Measurements from ENCODE around the gene UIMC1. TPM values are rescaled to one million over a fixed set of nuclear protein-coding genes. Genes with fewer than 3 reads are reported as not detected.

Gene UIMC1
- total RNA-seq, 4 donors from 2014 or later = 12.3 to 93.2 (median 50.0) TPM

DNA sequence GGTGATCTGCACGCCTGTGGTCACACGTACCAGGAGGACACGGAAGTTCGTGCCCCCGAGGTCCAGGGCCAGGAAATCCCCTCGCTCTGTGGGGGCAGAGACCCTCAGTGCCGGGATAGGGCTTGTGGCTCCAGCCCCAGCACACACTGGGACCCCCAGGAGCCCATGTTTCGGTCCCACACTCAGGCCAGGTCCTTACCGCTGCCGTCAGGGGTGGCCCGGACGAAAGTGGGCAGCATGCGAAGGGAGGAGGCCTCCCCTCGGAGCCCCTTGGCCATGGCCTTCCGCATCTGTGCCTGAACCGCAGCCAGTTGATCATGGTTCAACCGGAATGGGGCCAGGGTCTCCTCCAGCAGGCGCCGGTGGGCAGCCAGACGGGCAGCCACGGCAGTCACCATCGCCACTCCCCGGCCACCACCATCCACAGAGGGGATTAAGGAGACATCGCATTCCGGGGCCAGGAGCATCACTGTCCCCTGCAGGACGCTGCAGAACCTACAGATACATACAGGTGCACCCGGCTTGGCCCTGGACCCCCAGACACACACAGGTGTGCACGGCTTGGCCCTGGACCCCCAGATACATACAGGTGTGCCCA, 119.2 kb downstream of the UIMC1 start:
- H3K27me3 ChIP-seq = no peaks in the 10 kb centered on the region
- intact Hi-C loops (cut with DNase I; ENCODE audit: low total_unique reads) = no loop called here
- DNase-seq = no peak

DNA sequence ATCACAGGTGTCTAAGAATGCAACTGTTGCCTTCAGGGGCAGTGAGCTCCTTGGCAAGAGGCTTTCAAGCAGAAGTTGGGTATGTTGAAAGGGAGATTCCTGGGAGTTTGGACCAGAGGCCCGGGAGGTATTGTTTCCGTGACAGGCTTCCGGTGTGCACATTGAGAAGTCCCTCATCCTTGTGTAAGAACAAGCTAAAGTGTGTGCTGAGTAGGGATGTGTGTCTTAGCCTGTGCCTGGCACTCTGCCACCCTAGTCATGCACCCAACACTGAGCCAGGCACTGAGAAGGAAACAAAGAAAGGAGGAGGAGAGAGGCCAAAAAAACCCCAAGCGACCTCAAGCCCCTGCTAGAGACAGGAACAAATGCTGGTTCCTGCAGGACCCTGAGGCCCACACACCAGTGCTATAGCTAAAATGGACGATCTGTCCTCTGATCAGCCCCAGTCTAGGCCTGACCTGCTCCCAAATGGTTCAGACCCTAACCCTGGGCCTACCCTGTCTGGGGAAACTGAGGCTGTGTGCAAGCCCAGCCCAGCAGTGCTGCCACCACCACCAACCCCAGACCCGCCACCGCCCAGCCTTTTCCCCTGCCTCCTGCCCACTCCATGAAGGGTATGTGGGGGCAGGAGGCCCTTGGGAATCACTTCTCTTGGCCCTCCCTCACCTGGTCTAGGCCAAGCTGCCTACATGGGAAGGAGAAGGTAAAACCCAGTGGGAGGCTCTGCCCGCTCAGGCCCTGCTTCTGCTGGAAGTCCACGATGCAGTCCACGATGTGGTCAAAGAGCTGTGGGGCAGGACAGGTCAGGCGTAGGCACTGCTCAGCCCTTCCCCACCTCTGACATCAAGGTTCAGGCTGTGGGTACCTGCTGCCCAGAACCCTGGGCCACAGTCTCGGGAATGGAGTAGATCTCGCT, 120.0 kb downstream of the UIMC1 start:
- Histone ChIP-seq H3K27ac (no peak overlapping the region), H3K4me1 (no peaks in the 10 kb centered on the region), H3K9me3 (no peaks in the 10 kb centered on the region), H3K27me3 (no peaks in the 10 kb centered on the region), H3K4me3 (no peak overlapping the region), H3K36me3 (no peaks in the 10 kb centered on the region)
- intact Hi-C loops (cut with DNase I; ENCODE audit: low total_unique reads) = no loop called here
- no peak for TF ChIP-seq POLR2A (IDR thresholded peaks at IDR 0.05)
- TF ChIP-seq, protein P1, sequence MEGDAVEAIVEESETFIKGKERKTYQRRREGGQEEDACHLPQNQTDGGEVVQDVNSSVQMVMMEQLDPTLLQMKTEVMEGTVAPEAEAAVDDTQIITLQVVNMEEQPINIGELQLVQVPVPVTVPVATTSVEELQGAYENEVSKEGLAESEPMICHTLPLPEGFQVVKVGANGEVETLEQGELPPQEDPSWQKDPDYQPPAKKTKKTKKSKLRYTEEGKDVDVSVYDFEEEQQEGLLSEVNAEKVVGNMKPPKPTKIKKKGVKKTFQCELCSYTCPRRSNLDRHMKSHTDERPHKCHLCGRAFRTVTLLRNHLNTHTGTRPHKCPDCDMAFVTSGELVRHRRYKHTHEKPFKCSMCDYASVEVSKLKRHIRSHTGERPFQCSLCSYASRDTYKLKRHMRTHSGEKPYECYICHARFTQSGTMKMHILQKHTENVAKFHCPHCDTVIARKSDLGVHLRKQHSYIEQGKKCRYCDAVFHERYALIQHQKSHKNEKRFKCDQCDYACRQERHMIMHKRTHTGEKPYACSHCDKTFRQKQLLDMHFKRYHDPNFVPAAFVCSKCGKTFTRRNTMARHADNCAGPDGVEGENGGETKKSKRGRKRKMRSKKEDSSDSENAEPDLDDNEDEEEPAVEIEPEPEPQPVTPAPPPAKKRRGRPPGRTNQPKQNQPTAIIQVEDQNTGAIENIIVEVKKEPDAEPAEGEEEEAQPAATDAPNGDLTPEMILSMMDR (IDR thresholded peaks at IDR 0.05) = no peak
- DNase-seq = no peak

More for the DNA sequence above, 119.2 kb downstream of the UIMC1 start:
- no peak for TF ChIP-seq POLR2A (IDR thresholded peaks at IDR 0.05)
- TF ChIP-seq, protein P1 (IDR thresholded peaks at IDR 0.05) = no peak
- H3K4me3 ChIP-seq = no peak overlapping the region
- no peak overlapping the region for H3K27ac ChIP-seq
- no peaks in the 10 kb centered on the region for H3K9me3 ChIP-seq
- no peaks in the 10 kb centered on the region for H3K36me3 ChIP-seq
- H3K4me1 ChIP-seq = no peaks in the 10 kb centered on the region

DNA sequence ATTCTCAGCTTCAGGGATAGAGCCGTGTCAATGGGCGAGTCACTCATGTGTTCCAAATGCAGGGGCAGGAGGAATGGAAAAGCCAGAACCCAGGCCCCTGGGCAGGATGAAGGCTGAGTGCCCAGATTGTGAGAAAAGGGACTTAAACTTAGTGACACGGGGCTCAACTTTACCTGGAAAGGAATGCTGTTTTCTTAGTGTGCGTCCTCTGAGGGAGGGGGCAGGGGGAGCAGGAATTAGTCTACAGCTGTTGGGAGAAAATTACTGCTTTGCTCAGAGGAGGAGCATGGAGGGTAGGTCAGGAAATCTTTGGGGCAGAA, 122.0 kb downstream of the UIMC1 start:
- Histone ChIP-seq H3K9me3 (no peaks in the 10 kb centered on the region), H3K4me1 (no peaks in the 10 kb centered on the region), H3K27me3 (no peaks in the 10 kb centered on the region), H3K27ac (no peak overlapping the region), H3K4me3 (no peak overlapping the region), H3K36me3 (no peaks in the 10 kb centered on the region)
- intact Hi-C loops (cut with DNase I; ENCODE audit: low total_unique reads) = no loop called here
- no peak for TF ChIP-seq POLR2A (IDR thresholded peaks at IDR 0.05)
- TF ChIP-seq, protein P1 (IDR thresholded peaks at IDR 0.05) = no peak
- DNase-seq = no peak

DNA sequence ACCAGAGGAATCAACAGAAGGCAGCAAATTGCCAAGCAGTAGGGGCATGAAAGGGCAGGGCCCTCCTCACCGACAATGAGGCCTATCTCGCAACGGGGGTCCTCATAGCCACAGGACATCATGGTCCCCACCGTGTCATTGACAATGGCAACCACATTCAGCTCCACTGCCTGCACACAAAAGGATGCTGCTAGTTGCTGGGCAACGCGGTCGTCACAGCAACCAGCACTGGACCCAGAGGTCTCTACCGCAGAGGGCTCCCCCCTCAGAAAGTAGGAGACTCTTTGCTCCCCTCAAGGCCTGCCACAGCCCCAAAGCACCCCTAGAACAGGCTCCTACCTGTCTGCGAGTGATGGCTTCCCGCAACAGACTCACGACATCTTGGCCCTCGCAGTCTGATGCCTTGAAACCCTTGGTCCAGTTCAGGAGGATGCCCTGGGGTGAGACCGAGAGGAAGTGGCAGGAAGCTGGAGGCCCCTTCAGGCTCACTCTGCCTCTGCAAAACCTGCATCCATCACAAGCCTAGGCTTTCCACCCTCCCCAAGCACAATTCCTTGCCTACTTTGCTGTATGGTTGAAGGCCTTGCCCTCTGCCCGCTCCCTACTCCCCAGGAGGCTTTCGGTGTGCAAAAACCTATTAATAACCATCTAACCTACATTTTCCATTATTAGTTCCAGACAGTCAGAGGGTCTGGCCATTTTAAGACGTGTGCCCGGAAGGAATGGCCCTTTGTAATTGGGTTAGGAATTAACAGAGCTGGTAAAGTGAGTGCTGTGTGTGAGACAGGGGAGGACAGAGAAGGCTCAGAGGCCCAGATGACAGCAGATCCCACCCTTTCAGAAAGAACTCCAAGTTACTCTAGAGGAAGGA, 122.6 kb downstream of the UIMC1 start:
- no peaks in the 10 kb centered on the region for H3K4me1 ChIP-seq
- H3K27ac ChIP-seq = no peak overlapping the region
- H3K4me3 ChIP-seq = no peak overlapping the region
- no peak for TF ChIP-seq POLR2A (IDR thresholded peaks at IDR 0.05)
- TF ChIP-seq, protein P1 (IDR thresholded peaks at IDR 0.05) = no peak
- no peaks in the 10 kb centered on the region for H3K36me3 ChIP-seq
- no peaks in the 10 kb centered on the region for H3K27me3 ChIP-seq
- H3K9me3 ChIP-seq = no peaks in the 10 kb centered on the region
- intact Hi-C loops (cut with DNase I; ENCODE audit: low total_unique reads) = no loop called here
- DNase-seq = no peak
